WTC11 (cell line): ENCODE data around the gene TH. TPM values are rescaled to one million over a fixed set of nuclear protein-coding genes. Genes with fewer than 3 reads are reported as not detected.

Source experiments
- ATAC-seq: fragments of 200-7000 bp; cut with Tn5 transposase; 2 replicates; pipeline ENCODE4 v1.10.0; 2021; ENCODE audit warnings: mild to moderate bottlenecking, moderate library complexity
- CTCF ChIA-PET: fragments of 300-600 bp; sonication (Branson Sonifier 250); formaldehyde crosslinking; loops from one replicate; lab custom pipeline; 2021; ENCODE audit warnings: antibody characterized with exemption; lab: Charles Lee
- POLR2A ChIA-PET: fragments of 350-600 bp; sonication (Branson Sonifier 250); formaldehyde crosslinking; loops from one replicate; lab custom pipeline; 2021; ENCODE audit warnings: antibody characterized with exemption; lab: Charles Lee
- DNase-seq: peaks from one replicate; pipeline ENCODE4 v3.0.0; 2021; ENCODE audit warnings: low spot score
- H3K27ac Mint-ChIP-seq: 2 replicates; pipeline ENCODE4 v1.8.0; 2021; ENCODE audit warnings: mixed read lengths
- H3K27me3 Mint-ChIP-seq: 2 replicates; pipeline ENCODE4 v1.8.0; 2021; ENCODE audit warnings: low read depth, mild to moderate bottlenecking, moderate library complexity, mixed read lengths
- H3K36me3 Mint-ChIP-seq: 2 replicates; pipeline ENCODE4 v1.8.0; 2021; ENCODE audit warnings: mixed read lengths
- H3K4me1 Mint-ChIP-seq: 2 replicates; pipeline ENCODE4 v1.8.0; 2022; ENCODE audit warnings: mixed read lengths
- H3K4me3 Mint-ChIP-seq: 2 replicates; pipeline ENCODE4 v1.8.0; 2021; ENCODE audit warnings: mild to moderate bottlenecking, moderate library complexity, mixed read lengths
- H3K9me3 Mint-ChIP-seq: 2 replicates; pipeline ENCODE4 v1.8.0; 2021; ENCODE audit warnings: mixed read lengths
- AR ChIP-seq: fragments of 250-450 bp; sonication (Bioruptor Pico); IDR thresholded peaks from 2 replicates; pipeline ENCODE4 v1.9.0; 2021; ENCODE audit warnings: mild to moderate bottlenecking
- ATF3 ChIP-seq: sonication (generic); formaldehyde crosslinking; conservative IDR thresholded peaks from 2 replicates; pipeline ENCODE4 v1.8.1; 2022; ENCODE audit warnings: mild to moderate bottlenecking, missing genetic modification reagents
- ATF6 ChIP-seq: sonication (generic); formaldehyde crosslinking; IDR thresholded peaks from 2 replicates; pipeline ENCODE4 v1.8.1; 2023; ENCODE audit warnings: mild to moderate bottlenecking, missing genetic modification reagents
- CREB1 ChIP-seq: sonication (generic); formaldehyde crosslinking; IDR thresholded peaks from 2 replicates; pipeline ENCODE4 v1.8.0; 2023; ENCODE audit warnings: mild to moderate bottlenecking, missing genetic modification reagents
- GABPB1 ChIP-seq: sonication (generic); formaldehyde crosslinking; IDR thresholded peaks from 2 replicates; pipeline ENCODE4 v1.8.1; 2023; ENCODE audit warnings: mild to moderate bottlenecking, missing genetic modification reagents
- HMGA2 ChIP-seq: fragments of 250-450 bp; sonication (Bioruptor Pico); IDR thresholded peaks from 2 replicates; pipeline ENCODE4 v1.4.0; 2021; ENCODE audit warnings: mild to moderate bottlenecking, moderate library complexity
- NFE2L1 ChIP-seq: sonication (generic); formaldehyde crosslinking; IDR thresholded peaks from 2 replicates; pipeline ENCODE4 v1.8.1; 2023; ENCODE audit warnings: missing genetic modification reagents
- NFYB ChIP-seq: sonication (generic); formaldehyde crosslinking; conservative IDR thresholded peaks from 2 replicates; pipeline ENCODE4 v1.8.0; 2022; ENCODE audit warnings: low read depth, missing genetic modification reagents
- NR3C1 ChIP-seq: sonication (generic); formaldehyde crosslinking; conservative IDR thresholded peaks from 2 replicates; pipeline ENCODE4 v1.8.1; 2023; ENCODE audit warnings: low read depth, mild to moderate bottlenecking, missing genetic modification reagents
- RELA ChIP-seq: sonication (generic); formaldehyde crosslinking; IDR thresholded peaks from 2 replicates; pipeline ENCODE4 v1.8.1; 2022; ENCODE audit warnings: missing genetic modification reagents, mild to moderate bottlenecking, borderline replicate concordance
- STAT6 ChIP-seq: sonication (generic); formaldehyde crosslinking; conservative IDR thresholded peaks from 2 replicates; pipeline ENCODE4 v1.8.1; 2023; ENCODE audit warnings: mild to moderate bottlenecking, low read depth, missing genetic modification reagents, moderate library complexity
- ZNF396 ChIP-seq: fragments of 250-450 bp; sonication (Bioruptor Pico); IDR thresholded peaks from 2 replicates; pipeline ENCODE4 v1.8.0; 2021; ENCODE audit warnings: mild to moderate bottlenecking, moderate library complexity, borderline replicate concordance
- total RNA-seq: library from RNA; stranded (reverse); gene quantifications from 3 replicates; pipeline ENCODE4 v1.2.3, GENCODE V29; 2021

TH gene
- total RNA-seq, 1 experiment from 2014 or later = not detected

GRCh38 chr11:2158966-2159365 is 12.6 kb downstream of the TH start (continued):
- TF ChIP-seq AR (CRISPR knock-in tag) (no peak), NR3C1 (CRISPR knock-in tag) (no peak)

- TF ChIP-seq NFYB (CRISPR knock-in tag) (no peak), ZNF396 (CRISPR knock-in tag) (no peak), RELA (CRISPR knock-in tag) (no peak), NFE2L1 (CRISPR knock-in tag) (no peak), GABPB1 (CRISPR knock-in tag) (no peak), CREB1 (CRISPR knock-in tag) (no peak), STAT6 (CRISPR knock-in tag) (no peak)
- H3K9me3 Mint-ChIP-seq = no peaks in the 10 kb centered on the region
- CTCF ChIA-PET = interaction anchor here (0.5 to 18.6 kb wide), 9 partner anchors 9 to 394 kb away, joined by 3 to 761 read pairs (median 4); no protein-coding TSS in a partner anchor
- H3K27ac Mint-ChIP-seq = no peak overlapping the region
- H3K36me3 Mint-ChIP-seq = no peaks in the 10 kb centered on the region
- POLR2A ChIA-PET = no interaction called here
- DNase-seq (no peak), ATAC-seq (no peak)
- H3K4me3 Mint-ChIP-seq = no peak overlapping the region
- no peaks in the 10 kb centered on the region for H3K4me1 Mint-ChIP-seq
- H3K27me3 Mint-ChIP-seq = no peaks in the 10 kb centered on the region
Measured at GRCh38 chr11:2158296-2158737, 13.3 kb downstream of the TH start.

GRCh38 chr11:2157294-2158040 is 14.1 kb downstream of the TH start:
- POLR2A ChIA-PET = no interaction called here
- no peak for DNase-seq
- CTCF ChIA-PET = interaction anchor here (0.5 to 18.6 kb wide), 12 partner anchors 9 to 464 kb away, joined by 3 to 761 read pairs (median 6); no protein-coding TSS in a partner anchor
- Mint-ChIP-seq H3K36me3 (no peaks in the 10 kb centered on the region), H3K27me3 (no peaks in the 10 kb centered on the region)
- TF ChIP-seq ATF3 (CRISPR knock-in tag) (no peak), ATF6 (CRISPR knock-in tag) (no peak), HMGA2 (no peak)
- TF ChIP-seq, all 79 proteins: peak for 0
- no peak overlapping the region for H3K4me3 Mint-ChIP-seq
- no peaks in the 10 kb centered on the region for H3K9me3 Mint-ChIP-seq
- H3K4me1 Mint-ChIP-seq = no peaks in the 10 kb centered on the region
- H3K27ac Mint-ChIP-seq = no peak overlapping the region
- ATAC-seq = no peak
